ENCODE results near the gene AAK1.

AAK1 gene

GRCh38 chr2:69579536-69579935, 64.0 kb downstream of the AAK1 start:
- Histone ChIP-seq H2AFZ (ENCODE audit: low read depth, low read length, severe bottlenecking) (no peak overlapping the region), H3K27me3 (ENCODE audit: low read length) (no peaks in the 10 kb centered on the region), H3K9me2 (replicated peaks; ENCODE audit: insufficient read depth, low read length) (no peaks in the 10 kb centered on the region), H3K27ac (ENCODE audit: low read depth, low read length) (no peak overlapping the region), H4K20me1 (ENCODE audit: low read depth, low read length) (no peaks in the 10 kb centered on the region), H3K9ac (ENCODE audit: low read length) (no peak overlapping the region), H3F3A (ENCODE audit: insufficient read depth) (no peaks in the 10 kb centered on the region), H3K79me2 (ENCODE audit: insufficient read depth, low read length) (no peaks in the 10 kb centered on the region), H3K9me3 (ENCODE audit: insufficient read depth, low read length) (no peaks in the 10 kb centered on the region), H3K4me2 (ENCODE audit: low read depth, low read length, poor library complexity, severe bottlenecking) (no peak overlapping the region), H3K36me3 (ENCODE audit: low read length) (no peaks in the 10 kb centered on the region), H3K4me3 (ENCODE audit: insufficient read depth, low read length, poor library complexity, severe bottlenecking) (no peak overlapping the region)
- TF ChIP-seq CTCF (IDR thresholded peaks at IDR 0.05; ENCODE audit: insufficient read depth, low read length, poor library complexity, severe bottlenecking) (no peak), EZH2phosphoT487 (conservative IDR thresholded peaks at IDR 0.05; ENCODE audit: low read length) (no peak)

GRCh38 chr2:69578198-69578540, 65.4 kb downstream of the AAK1 start:
- no peaks in the 10 kb centered on the region for H3K9me3 ChIP-seq (ENCODE audit: insufficient read depth, low read length)
- no peaks in the 10 kb centered on the region for H3K27me3 ChIP-seq (ENCODE audit: low read length)
- no peaks in the 10 kb centered on the region for H3K36me3 ChIP-seq (ENCODE audit: low read length)
- H3K4me3 ChIP-seq (ENCODE audit: insufficient read depth, low read length, poor library complexity, severe bottlenecking) = no peak overlapping the region
- no peak overlapping the region for H2AFZ ChIP-seq (ENCODE audit: low read depth, low read length, severe bottlenecking)
- no peaks in the 10 kb centered on the region for H3K9me2 ChIP-seq (replicated peaks; ENCODE audit: insufficient read depth, low read length)
- no peaks in the 10 kb centered on the region for H3F3A ChIP-seq (ENCODE audit: insufficient read depth)
- no peak overlapping the region for H3K4me2 ChIP-seq (ENCODE audit: low read depth, low read length, poor library complexity, severe bottlenecking)
- no peaks in the 10 kb centered on the region for H3K79me2 ChIP-seq (ENCODE audit: insufficient read depth, low read length)
- no peak overlapping the region for H3K9ac ChIP-seq (ENCODE audit: low read length)
- H3K27ac ChIP-seq (ENCODE audit: low read depth, low read length) = no peak overlapping the region
- no peak for TF ChIP-seq CTCF (IDR thresholded peaks at IDR 0.05; ENCODE audit: insufficient read depth, low read length, poor library complexity, severe bottlenecking)
- no peak for TF ChIP-seq EZH2phosphoT487 (conservative IDR thresholded peaks at IDR 0.05; ENCODE audit: low read length)
- H4K20me1 ChIP-seq (ENCODE audit: low read depth, low read length) = no peaks in the 10 kb centered on the region

DNA sequence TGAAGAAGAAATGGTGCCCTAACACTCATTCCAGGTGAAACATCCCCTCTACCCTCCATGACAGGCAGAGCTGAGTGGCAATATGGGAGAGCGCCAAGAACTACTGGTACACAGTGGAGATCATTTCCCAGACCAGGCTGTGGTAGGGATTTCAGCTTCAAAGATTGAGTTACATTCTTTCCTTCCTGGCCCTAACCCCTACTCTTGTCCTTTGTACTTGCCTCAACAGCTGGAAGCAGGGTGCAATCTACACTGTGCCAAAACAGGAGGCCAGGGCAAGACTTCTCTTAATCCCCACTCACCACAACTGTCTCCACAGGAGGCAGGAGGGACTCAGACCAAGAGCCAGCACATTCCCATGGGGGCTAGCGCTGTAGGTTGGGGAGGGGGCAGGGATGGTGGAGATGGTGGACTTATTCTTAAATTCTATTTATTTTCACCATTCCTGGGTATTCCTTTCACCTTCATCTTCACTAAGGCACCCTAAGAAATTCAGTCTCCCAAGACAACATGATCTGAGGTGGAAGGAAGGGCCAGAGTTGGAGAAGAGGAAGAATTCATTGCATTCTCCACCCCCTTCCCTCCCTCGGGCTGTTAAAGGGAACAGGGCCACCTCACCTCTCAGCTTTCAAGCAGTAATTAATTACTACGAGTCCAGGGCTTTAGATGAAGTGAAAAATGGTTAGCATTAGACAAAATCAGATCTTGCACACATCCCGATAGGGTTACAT, 65.9 kb downstream of the AAK1 start:
- H3K4me2 ChIP-seq (ENCODE audit: low read depth, low read length, poor library complexity, severe bottlenecking) = no peak overlapping the region
- no peak overlapping the region for H2AFZ ChIP-seq (ENCODE audit: low read depth, low read length, severe bottlenecking)
- no peaks in the 10 kb centered on the region for H3K79me2 ChIP-seq (ENCODE audit: insufficient read depth, low read length)
- no peaks in the 10 kb centered on the region for H3K9me3 ChIP-seq (ENCODE audit: insufficient read depth, low read length)
- no peak overlapping the region for H3K27ac ChIP-seq (ENCODE audit: low read depth, low read length)
- no peaks in the 10 kb centered on the region for H3K36me3 ChIP-seq (ENCODE audit: low read length)
- H3K9me2 ChIP-seq (replicated peaks; ENCODE audit: insufficient read depth, low read length) = no peaks in the 10 kb centered on the region
- H4K20me1 ChIP-seq (ENCODE audit: low read depth, low read length) = no peaks in the 10 kb centered on the region
- no peaks in the 10 kb centered on the region for H3F3A ChIP-seq (ENCODE audit: insufficient read depth)
- no peak overlapping the region for H3K9ac ChIP-seq (ENCODE audit: low read length)
- TF ChIP-seq EZH2phosphoT487 (conservative IDR thresholded peaks at IDR 0.05; ENCODE audit: low read length) (no peak), CTCF (IDR thresholded peaks at IDR 0.05; ENCODE audit: insufficient read depth, low read length, poor library complexity, severe bottlenecking) (no peak)
- H3K4me3 ChIP-seq (ENCODE audit: insufficient read depth, low read length, poor library complexity, severe bottlenecking) = no peak overlapping the region
- H3K27me3 ChIP-seq (ENCODE audit: low read length) = no peaks in the 10 kb centered on the region
